Activated T-cell treated with anti-CD3 and anti-CD28 coated beads, Interleukin-2, amount 50 U/mL, for 72 hours (primary cell): ENCODE data around the gene SUSD6. TPM values are rescaled to one million over a fixed set of nuclear protein-coding genes. Genes with fewer than 3 reads are reported as not detected.
A peak's percentile ranks its signal among the peaks of the same experiment; 100 is the strongest.

Experiments
- ATAC-seq, 2 donors: fragments of 150-1000 bp; cut with Tn5 transposase; replicated peaks in 1 of 2; 2 replicates each; pipeline ENCODE4 v1.10.0; 2021; ENCODE audit warnings: moderate library complexity in 2 of 2, mild to moderate bottlenecking in 1 of 2
- DNase-seq, 2 donors: peaks; one replicate each; pipeline ENCODE4 v3.0.0; 2021 to 2022; ENCODE audit warnings: mixed read lengths in 1 of 2
- H3K27ac Mint-ChIP-seq: one replicate; pipeline ENCODE4 v1.8.0; 2022; ENCODE audit warnings: mild to moderate bottlenecking, moderate library complexity, mixed read lengths
- H3K27me3 Mint-ChIP-seq: one replicate; pipeline ENCODE4 v1.8.0; 2022; ENCODE audit warnings: low read depth, mixed read lengths
- H3K36me3 Mint-ChIP-seq, 2 donors: one replicate each; pipeline ENCODE4 v1.8.0; 2022; ENCODE audit warnings: mixed read lengths in 2 of 2, mild to moderate bottlenecking in 1 of 2; ENCODE audit not compliant: insufficient read depth in 2 of 2
- H3K4me1 Mint-ChIP-seq: one replicate; pipeline ENCODE4 v1.8.0; 2022; ENCODE audit warnings: low read depth, mixed read lengths
- H3K4me3 Mint-ChIP-seq, 2 donors: one replicate each; pipeline ENCODE4 v1.8.0; 2022; ENCODE audit warnings: mild to moderate bottlenecking in 2 of 2, mixed read lengths in 2 of 2, moderate library complexity in 2 of 2
- H3K9me3 Mint-ChIP-seq, 2 donors: one replicate each; pipeline ENCODE4 v1.8.0; 2022; ENCODE audit warnings: mixed read lengths in 2 of 2
- total RNA-seq, 2 donors: library from RNA; stranded (reverse); gene quantifications; one replicate each; pipeline ENCODE4 v1.2.3, GENCODE V29; 2022

SUSD6 gene
- total RNA-seq, 2 donors from 2014 or later, result 60.3 to 73.8 TPM

GRCh38 chr14:69600304-69600891, 11.0 kb upstream of the SUSD6 start:
- no peaks in the 10 kb centered on the region for H3K36me3 Mint-ChIP-seq
- H3K4me3 Mint-ChIP-seq, result no peak overlapping the region
- H3K9me3 Mint-ChIP-seq, result no peaks in the 10 kb centered on the region
- ATAC-seq (no peak), DNase-seq (no peak)
- H3K27ac Mint-ChIP-seq, result no peak overlapping the region
- no peaks in the 10 kb centered on the region for H3K27me3 Mint-ChIP-seq
- peaks cover 12% of the 10 kb centered on the region for H3K4me1 Mint-ChIP-seq

- no peak for DNase-seq
- no peaks in the 10 kb centered on the region for H3K27me3 Mint-ChIP-seq
- no peak overlapping the region for H3K4me3 Mint-ChIP-seq
- peak in 1 of 2 donors; percentile 16 for ATAC-seq
- H3K9me3 Mint-ChIP-seq, result no peaks in the 10 kb centered on the region
- H3K4me1 Mint-ChIP-seq, result peaks cover 34% of the 10 kb centered on the region
- H3K36me3 Mint-ChIP-seq, result no peaks in the 10 kb centered on the region
- H3K27ac Mint-ChIP-seq, result no peak overlapping the region
Observed at GRCh38 chr14:69605738-69606137, 5.7 kb upstream of the SUSD6 start.

GRCh38 chr14:69606258-69607184, 4.9 kb upstream of the SUSD6 start:
- Mint-ChIP-seq H3K36me3 (no peaks in the 10 kb centered on the region), H3K27me3 (no peaks in the 10 kb centered on the region), H3K4me3 (no peak overlapping the region), H3K9me3 (no peaks in the 10 kb centered on the region), H3K27ac (no peak overlapping the region), H3K4me1 (peaks cover 34% of the 10 kb centered on the region)
- no peak for ATAC-seq
- no peak for DNase-seq

- Mint-ChIP-seq H3K27ac (peak overlapping the region; percentile 58), H3K4me3 (peak overlapping the region; percentile 85 to 89), H3K9me3 (no peaks in the 10 kb centered on the region), H3K36me3 (peaks cover 3 to 9% of the 10 kb centered on the region in 2 donors), H3K4me1 (peaks cover 48% of the 10 kb centered on the region), H3K27me3 (no peaks in the 10 kb centered on the region)
- ATAC-seq (no peak), DNase-seq (no peak)
Observed at GRCh38 chr14:69610020-69610873, 1.1 kb upstream of the SUSD6 start.

- no peak for ATAC-seq
- Mint-ChIP-seq H3K27me3 (no peaks in the 10 kb centered on the region), H3K4me1 (peaks cover 53% of the 10 kb centered on the region), H3K36me3 (peaks cover 6 to 11% of the 10 kb centered on the region in 2 donors), H3K27ac (peak overlapping the region; percentile 58), H3K9me3 (no peaks in the 10 kb centered on the region), H3K4me3 (peak overlapping the region; percentile 85 to 89)
- no peak for DNase-seq
Observed at GRCh38 chr14:69610874-69611171, 573 bp upstream of the SUSD6 start.

- H3K4me1 Mint-ChIP-seq, result peaks cover 58% of the 10 kb centered on the region
- H3K27me3 Mint-ChIP-seq, result no peaks in the 10 kb centered on the region
- DNase-seq, result peak; percentile 53 to 65
- H3K27ac Mint-ChIP-seq, result peak overlapping the region; percentile 95
- H3K36me3 Mint-ChIP-seq, result peaks cover 9 to 14% of the 10 kb centered on the region in 2 donors
- no peaks in the 10 kb centered on the region for H3K9me3 Mint-ChIP-seq
- ATAC-seq, result peak; percentile 61 to 64
- peak overlapping the region; percentile 87 to 92 for H3K4me3 Mint-ChIP-seq
Observed at GRCh38 chr14:69612014-69612782, 802 bp downstream of the SUSD6 start.

- Mint-ChIP-seq H3K4me3 (peak overlapping the region; percentile 87 to 92), H3K27ac (peak overlapping the region; percentile 95), H3K27me3 (no peaks in the 10 kb centered on the region), H3K36me3 (peaks cover 13 to 14% of the 10 kb centered on the region in 2 donors), H3K4me1 (peaks cover 61% of the 10 kb centered on the region), H3K9me3 (no peaks in the 10 kb centered on the region)
- DNase-seq (no peak), ATAC-seq (no peak)
Observed at GRCh38 chr14:69612783-69613130, 1.4 kb downstream of the SUSD6 start.

- ATAC-seq, result no peak
- H3K4me3 Mint-ChIP-seq, result peak overlapping the region; percentile 87 to 92
- H3K36me3 Mint-ChIP-seq, result peaks cover 13 to 14% of the 10 kb centered on the region in 2 donors
- H3K27me3 Mint-ChIP-seq, result no peaks in the 10 kb centered on the region
- peak overlapping the region; percentile 95 for H3K27ac Mint-ChIP-seq
- peaks cover 69% of the 10 kb centered on the region for H3K4me1 Mint-ChIP-seq
- no peak for DNase-seq
- no peaks in the 10 kb centered on the region for H3K9me3 Mint-ChIP-seq
Observed at GRCh38 chr14:69613312-69614073, 2.1 kb downstream of the SUSD6 start.

GRCh38 chr14:69614592-69614991, 3.2 kb downstream of the SUSD6 start:
- H3K27me3 Mint-ChIP-seq, result no peaks in the 10 kb centered on the region
- H3K4me3 Mint-ChIP-seq, result peak overlapping the region; percentile 87 to 92
- no peak for DNase-seq
- no peaks in the 10 kb centered on the region for H3K9me3 Mint-ChIP-seq
- peaks cover 80% of the 10 kb centered on the region for H3K4me1 Mint-ChIP-seq
- ATAC-seq, result no peak
- peak overlapping the region; percentile 95 for H3K27ac Mint-ChIP-seq
- H3K36me3 Mint-ChIP-seq, result peaks cover 13 to 14% of the 10 kb centered on the region in 2 donors

- Mint-ChIP-seq H3K4me3 (peak overlapping the region; percentile 87 to 92), H3K36me3 (peaks cover 15% of the 10 kb centered on the region in 2 donors), H3K4me1 (peaks cover 80% of the 10 kb centered on the region), H3K27me3 (no peaks in the 10 kb centered on the region), H3K27ac (peak overlapping the region; percentile 95), H3K9me3 (no peaks in the 10 kb centered on the region)
- DNase-seq (no peak), ATAC-seq (no peak)
Observed at GRCh38 chr14:69615121-69615495, 3.7 kb downstream of the SUSD6 start.

- Mint-ChIP-seq H3K27ac (peak overlapping the region; percentile 95), H3K36me3 (peaks cover 15 to 16% of the 10 kb centered on the region in 2 donors), H3K9me3 (no peaks in the 10 kb centered on the region), H3K4me3 (peak overlapping the region; percentile 87 to 92), H3K27me3 (no peaks in the 10 kb centered on the region), H3K4me1 (peaks cover 81% of the 10 kb centered on the region)
- ATAC-seq (peak; percentile 18 to 35), DNase-seq (peak; percentile 30 to 41)
Observed at GRCh38 chr14:69615496-69616407, 4.4 kb downstream of the SUSD6 start.
